GM12801 (cell line): ENCODE measurements around the gene FABP1.

ENCODE experiments used
- TF ChIP-seq, protein P1 (sequence below): IDR thresholded peaks from one replicate; pipeline ENCODE4 v1.5.1; 2011; ENCODE audit warnings: control low read depth; ENCODE audit not compliant: insufficient read length; ENCODE audit errors: extremely low read depth

Gene FABP1

GRCh38 chr2:88127888-88128653 is at the start of gene FABP1:
Gene FABP1, minus strand, starts transcription at chr2:88128062. Its CDS starts 45 bp downstream, at chr2:88128017.
- TF ChIP-seq, protein P1, sequence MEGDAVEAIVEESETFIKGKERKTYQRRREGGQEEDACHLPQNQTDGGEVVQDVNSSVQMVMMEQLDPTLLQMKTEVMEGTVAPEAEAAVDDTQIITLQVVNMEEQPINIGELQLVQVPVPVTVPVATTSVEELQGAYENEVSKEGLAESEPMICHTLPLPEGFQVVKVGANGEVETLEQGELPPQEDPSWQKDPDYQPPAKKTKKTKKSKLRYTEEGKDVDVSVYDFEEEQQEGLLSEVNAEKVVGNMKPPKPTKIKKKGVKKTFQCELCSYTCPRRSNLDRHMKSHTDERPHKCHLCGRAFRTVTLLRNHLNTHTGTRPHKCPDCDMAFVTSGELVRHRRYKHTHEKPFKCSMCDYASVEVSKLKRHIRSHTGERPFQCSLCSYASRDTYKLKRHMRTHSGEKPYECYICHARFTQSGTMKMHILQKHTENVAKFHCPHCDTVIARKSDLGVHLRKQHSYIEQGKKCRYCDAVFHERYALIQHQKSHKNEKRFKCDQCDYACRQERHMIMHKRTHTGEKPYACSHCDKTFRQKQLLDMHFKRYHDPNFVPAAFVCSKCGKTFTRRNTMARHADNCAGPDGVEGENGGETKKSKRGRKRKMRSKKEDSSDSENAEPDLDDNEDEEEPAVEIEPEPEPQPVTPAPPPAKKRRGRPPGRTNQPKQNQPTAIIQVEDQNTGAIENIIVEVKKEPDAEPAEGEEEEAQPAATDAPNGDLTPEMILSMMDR, result no peak

- TF ChIP-seq, protein P1, result no peak
Observed at GRCh38 chr2:88177556-88177955, 49.7 kb upstream of the FABP1 start.

- TF ChIP-seq, protein P1, result no peak
Observed at GRCh38 chr2:88176352-88176984, 48.6 kb upstream of the FABP1 start.

DNA sequence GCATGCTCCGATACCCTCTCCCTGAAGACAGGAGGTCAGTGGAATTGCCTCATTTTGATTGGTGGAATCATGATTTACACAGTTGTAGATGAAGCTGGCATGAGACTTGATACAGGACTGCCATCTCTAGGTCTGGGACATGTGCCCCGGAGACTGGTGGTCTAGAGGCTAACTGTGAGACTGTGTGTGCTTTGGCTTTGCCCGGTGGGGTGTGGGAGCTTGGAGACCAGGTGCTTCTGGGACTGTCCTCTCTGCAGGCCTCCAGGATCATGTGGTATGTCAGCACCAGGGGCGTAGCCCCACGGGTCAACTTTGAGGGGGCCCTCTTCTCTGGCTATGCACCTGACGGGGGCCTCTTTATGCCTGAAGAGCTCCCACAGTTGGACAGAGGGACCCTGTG is 45.0 kb upstream of the FABP1 start:
- TF ChIP-seq, protein P1, result no peak

- TF ChIP-seq, protein P1, result no peak
Observed at GRCh38 chr2:88171966-88172365, 44.1 kb upstream of the FABP1 start.

- TF ChIP-seq, protein P1, result no peak
Observed at GRCh38 chr2:88170472-88170892, 42.6 kb upstream of the FABP1 start.

DNA sequence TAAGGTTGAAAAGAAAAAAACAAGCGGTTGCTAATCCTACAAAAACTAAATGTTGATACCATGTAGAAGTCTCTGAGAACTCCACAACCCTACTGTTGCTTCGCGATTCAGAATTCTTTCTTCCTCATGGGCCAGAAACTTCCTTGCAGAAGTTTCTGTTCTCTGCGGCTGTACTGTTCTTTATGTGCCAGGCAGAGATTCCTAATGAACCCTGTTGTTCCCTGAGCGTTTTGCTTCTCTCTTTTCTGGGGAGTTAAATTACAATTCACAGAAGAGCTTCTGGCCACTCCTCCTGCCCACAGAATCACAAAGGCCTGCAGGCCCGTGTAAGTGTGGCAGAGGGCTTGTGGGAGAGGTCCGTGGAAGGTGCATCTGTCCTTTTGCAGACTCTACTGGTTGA is 40.5 kb upstream of the FABP1 start:
- TF ChIP-seq, protein P1, result no peak
